Hematopoietic multipotent progenitor cell treated with erythropoietin and hydrocortisone succinate and interleukin-3 and kit ligand, for 15 days (in vitro differentiated cells): Measurements from ENCODE around the gene CPED1.
"Not testable (repeated sequence)": the region's sequence is repeated elsewhere in the genome, so short reads cannot be mapped to it uniquely, and the experiment has no call there.

ENCODE experiments used
- DNase-seq: peaks from one replicate; pipeline ENCODE4 v3.0.0-alpha.2; 2015; ENCODE audit warnings: low spot score

The CPED1 gene

GRCh38 chr7:120981888-120982615, 6.5 kb upstream of the CPED1 start:
- DNase-seq: no peak

DNA sequence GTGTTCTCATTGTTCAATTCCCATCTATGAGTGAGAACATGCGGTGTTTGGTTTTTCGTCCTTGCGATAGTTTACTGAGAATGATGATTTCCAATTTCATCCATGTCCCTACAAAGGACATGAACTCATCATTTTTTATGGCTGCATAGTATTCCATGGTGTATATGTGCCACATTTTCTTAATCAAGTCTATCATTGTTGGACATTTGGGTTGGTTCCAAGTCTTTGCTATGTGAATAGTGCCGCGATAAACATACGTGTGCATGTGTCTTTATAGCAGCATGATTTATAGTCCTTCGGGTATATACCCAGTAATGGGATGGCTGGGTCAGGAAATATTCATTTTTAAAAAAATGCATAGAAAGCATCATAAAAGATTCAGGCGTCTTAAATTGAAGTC, 4.9 kb upstream of the CPED1 start:
- not testable (repeated sequence) for DNase-seq

DNA sequence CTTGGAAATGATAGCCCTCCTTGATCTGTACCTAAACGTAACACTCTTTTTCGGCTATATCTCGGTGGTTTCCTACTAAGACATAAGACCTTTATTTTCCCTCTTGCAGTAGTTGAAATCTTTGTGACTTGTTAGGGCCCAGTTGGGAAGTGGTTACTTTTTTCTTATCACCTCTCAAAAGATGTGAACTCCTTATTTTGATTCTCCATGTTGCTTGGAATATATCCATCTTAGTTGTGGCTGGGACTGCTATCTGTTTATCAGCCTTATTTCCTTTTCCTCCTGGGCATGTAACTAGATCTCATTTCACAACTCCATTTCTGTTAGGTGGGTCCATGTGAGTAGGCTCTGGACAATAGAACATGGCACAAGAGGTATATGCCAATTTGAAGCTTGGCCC, 4.1 kb upstream of the CPED1 start:
- DNase-seq: no peak

- DNase-seq: no peak
Observed at GRCh38 chr7:120985130-120985758, 3.3 kb upstream of the CPED1 start.

DNA sequence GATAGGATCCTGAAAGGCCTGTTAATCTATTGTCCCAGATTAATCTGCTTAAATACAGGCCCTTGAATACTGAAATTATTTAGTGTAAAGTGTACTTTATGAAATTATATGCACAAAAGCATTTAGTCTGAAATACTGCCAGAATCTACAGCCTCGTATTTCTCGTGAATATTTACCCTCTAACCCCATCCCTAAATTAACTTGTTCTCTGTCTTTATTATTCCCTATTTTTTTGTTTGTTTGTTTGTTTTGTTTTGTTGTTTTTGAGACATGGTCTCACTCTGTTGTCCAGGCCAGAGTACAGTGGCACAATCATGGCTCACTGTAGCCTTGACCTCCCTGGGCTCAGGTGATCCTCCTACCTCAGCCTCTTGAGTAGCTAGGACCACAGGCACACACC, 2.7 kb upstream of the CPED1 start:
- no peak for DNase-seq

GRCh38 chr7:120986650-120987049, 1.9 kb upstream of the CPED1 start:
- no peak for DNase-seq

DNA sequence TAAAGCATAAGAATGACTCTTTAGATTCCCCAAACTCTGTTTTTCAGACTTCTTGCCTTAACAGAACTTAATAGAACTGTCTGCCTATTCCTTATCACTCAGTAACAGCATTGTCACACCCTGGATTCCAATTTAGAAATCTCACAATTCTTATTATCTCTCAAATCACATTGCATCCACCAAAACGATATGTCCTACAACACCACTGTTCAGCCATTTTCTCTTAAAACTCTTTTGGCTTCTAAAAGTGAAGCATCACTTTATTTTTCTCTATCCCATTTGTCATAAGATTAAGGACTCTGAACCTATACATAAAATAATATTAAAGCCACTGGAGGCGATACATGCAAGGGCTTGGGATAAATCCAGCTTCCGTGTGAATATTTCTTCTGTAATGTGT, 1.2 kb upstream of the CPED1 start:
- peak; percentile 29 for DNase-seq

DNA sequence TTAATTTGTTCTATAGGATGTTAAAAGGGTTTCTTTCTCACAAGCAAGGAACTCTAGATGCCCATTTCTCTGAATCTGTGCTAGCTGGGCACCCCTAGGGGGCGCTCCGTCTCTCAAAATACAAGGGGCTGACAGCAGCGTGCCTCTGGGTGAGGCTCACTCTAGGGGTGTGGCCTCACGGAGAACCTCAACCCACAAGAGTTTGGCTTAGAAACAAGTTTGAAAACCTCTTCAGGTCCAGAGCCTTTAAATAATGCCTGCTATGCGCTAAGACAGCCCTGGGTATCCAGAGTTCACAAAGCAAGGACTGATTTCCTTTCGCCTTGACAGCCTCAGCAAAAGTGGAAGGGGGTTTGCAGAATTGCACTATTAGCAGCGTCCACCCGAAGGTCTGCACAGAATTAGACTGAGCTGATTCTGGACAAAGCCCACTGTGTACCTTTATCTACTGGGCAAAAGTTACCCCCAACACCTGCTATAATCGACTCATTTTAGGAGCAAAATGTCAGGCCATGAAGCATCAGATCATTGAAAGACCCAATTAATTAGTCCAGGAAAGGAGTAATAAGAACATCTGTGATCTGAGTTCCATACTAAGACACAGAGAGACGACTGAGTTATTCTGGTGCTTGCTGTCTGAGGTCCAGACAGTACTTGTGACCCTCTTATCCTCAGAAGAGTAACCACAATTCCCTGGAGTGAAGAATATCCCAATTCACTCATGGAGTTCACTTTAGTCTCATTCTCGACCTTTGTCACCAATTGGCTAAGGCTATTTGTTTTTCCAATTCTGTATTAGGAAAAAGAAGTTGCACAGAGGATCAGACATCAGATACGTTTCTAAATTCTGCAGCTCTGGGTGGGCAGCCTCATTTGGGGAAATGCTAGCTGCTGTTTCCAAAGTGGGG, 574 bp upstream of the CPED1 start:
- DNase-seq: peak; percentile 93

DNA sequence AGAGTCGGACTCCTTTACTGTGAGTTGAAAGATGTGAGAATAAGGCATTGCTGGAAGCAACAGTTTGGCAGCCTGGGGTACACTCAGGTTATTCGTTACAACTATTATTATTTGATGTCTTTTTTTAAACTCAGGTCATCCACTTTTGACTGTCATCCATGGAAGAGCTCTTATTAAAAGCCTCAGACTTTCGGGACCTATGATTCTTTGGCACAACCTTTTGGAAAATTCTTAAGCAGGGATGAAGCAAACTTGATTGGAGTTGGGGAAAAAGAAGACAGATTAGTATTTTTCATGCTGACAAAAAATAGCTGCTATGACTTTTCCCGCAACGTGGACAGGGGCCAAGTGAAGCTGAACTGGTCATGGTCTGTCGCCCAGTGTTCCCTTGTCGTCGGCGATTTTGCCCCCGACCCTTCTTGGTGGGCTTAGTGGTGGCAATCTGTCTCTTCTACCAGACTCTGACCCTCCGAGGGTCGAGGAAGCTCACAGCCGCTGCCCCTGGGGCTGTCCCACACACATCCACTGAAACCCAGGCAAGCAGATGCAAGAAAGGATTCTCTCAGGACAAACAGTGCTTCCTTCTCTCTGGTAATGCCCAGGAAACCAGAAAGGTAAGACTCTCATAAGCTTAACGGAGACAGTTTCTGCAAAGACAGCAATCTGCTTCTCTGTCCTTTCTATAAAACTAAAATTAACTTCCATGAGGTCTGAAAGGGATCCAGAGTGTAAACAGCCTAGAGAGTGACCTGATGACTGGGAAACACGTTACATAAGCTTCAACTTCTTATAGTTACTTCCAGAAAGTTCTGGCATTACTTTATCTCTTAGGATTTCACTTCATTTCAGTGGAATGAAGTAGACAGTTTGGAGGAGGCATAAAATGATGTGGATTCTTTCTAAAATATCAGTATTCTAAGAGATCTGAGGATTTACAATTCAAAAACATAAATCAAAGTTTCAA, 1.0 kb downstream of the CPED1 start:
- no peak for DNase-seq

DNA sequence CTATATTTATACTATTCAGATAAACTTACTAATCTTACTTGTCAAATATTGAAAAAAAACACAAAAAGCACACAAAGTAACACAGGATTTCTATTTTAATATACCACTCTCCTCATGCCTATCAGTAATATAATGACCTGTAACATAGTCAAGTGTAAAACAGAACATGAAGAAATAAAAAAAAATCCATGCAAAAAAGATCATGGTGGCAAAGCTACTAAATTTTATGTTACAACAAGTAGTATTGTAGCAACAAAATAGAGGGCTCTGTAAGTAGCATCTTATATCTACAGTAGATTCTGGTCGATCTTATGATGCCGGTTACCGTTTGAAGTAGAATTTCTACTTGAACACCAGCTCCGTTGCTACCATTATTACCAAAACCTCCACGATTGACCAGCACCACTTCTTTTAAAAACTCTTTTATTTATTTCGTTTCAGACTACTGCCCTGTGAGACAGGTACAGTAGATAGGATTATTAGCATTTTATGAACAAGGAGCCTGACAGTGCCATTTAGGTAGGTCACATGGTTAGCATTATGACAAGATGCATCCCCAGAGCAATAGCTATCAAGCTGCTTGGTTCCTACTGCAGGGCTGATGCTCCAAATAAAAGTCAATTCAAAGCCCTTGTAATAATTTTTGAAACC, 2.1 kb downstream of the CPED1 start:
- DNase-seq: peak; percentile 21

GRCh38 chr7:120991161-120991560, 2.6 kb downstream of the CPED1 start:
- no peak for DNase-seq

DNA sequence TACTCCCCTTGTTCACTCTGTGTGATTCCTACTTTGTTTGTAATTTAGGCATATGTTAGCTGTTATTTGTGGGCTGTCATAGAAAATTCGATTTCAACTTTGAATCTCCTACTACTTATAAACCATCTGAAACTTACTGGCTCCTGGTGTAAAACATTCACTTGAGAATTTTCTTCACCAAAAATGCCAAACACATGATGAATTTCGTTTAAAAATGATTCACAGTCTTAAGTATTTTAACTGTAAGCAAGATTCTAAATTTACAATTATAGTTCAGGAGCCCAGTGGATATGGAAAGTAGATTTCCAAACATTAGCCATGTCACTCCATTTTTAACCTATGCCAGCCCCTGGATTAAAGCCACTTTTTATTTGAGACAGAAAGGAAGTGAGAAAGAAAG, 3.1 kb downstream of the CPED1 start:
- DNase-seq: no peak

DNA sequence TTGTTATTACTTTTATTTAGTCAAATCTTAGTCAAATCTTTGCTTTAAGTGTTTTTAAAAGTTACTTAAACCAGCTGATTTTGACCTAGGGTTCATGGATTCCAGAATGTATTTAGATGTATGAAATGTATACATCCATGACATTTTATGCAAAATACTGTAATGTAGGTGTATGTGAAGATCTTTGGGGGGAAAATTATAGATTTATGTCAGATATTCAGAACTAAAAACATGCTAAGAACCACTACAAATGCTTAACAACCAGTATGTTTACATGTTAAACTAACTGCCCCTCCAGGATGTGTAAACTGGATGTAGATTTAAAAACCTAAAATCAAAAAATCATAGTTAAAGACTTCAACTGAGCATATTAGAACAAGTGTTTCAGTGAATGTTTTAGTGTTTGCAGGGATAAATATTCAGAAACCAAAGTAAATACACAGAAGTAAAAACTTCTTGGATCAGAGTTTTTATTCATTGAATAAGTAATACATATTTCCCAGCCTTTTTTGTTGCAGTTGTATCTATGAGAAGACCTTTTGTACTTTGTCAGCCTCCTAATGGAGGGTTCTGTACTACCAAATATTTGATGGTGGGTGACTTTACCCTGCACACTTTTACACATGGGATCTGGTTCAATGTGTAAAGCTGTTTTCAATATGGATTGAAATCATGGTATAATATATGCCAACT, 3.9 kb downstream of the CPED1 start:
- no peak for DNase-seq

- DNase-seq: no peak
Observed at GRCh38 chr7:120992965-120993494, 4.5 kb downstream of the CPED1 start.

DNA sequence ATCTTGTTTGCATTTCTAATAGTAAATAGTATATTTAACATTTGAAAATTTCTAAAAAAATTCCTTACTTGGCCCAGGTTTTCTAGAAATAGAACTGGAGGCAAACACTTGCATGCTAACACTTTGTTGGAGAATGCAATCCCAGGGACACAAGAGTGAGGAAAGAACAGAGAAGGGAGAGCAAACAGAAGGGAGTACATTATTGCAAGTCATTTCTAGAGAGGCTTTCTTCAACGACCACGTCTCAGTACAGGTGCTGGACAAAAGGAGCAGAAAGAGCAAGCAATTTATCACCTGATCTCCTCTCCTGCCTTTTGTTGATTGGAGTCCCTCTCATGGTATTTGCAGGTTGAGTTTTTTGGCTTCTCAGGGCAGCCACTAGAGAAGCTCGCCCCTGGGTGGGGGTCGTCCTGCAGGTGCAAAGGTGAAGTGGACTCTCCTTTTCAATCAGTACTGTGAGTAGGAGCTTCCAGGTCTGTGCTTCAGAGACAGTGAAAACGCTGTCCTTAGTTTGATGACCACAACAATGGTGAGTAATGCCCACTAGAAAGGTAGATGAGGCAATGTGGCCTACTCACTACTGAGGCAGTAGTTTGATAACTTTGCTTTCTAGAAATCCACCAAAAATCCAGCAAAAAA, 5.2 kb downstream of the CPED1 start:
- DNase-seq: no peak

- DNase-seq: no peak
Observed at GRCh38 chr7:120994512-120995410, 6.2 kb downstream of the CPED1 start.

GRCh38 chr7:120995654-120996053, 7.1 kb downstream of the CPED1 start:
- no peak for DNase-seq

GRCh38 chr7:120996333-120996987, 7.9 kb downstream of the CPED1 start:
- no peak for DNase-seq
